GM19099 (cell line): ENCODE data around the gene SEMA3G.

Source experiments
- POLR2A ChIP-seq: IDR thresholded peaks from 3 replicates; pipeline ENCODE4 v1.6.1; 2011; ENCODE audit warnings: low read depth; ENCODE audit not compliant: insufficient read length; ENCODE audit errors: extremely low read depth

Gene SEMA3G

DNA sequence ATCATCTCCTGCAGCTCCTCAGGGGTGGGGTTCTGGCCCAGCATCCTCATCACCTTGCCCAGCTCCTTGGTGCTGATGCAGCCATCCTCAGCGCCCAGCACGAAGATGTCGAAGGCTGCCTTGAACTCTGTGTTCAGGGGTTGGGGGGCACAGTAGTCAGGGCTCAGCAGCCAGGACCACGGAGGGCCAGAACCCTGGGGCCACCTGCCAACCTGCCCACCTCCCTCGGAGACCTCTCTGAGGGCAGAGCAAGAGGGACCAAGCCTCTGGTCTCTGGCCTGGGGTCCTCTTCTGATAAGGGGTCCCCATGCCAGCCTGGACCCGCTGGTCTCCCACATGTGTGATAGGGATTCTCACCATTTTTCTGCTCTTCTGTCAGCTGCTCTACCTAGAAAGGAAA is 7.2 kb upstream of the SEMA3G start:
- TF ChIP-seq POLR2A: no peak

DNA sequence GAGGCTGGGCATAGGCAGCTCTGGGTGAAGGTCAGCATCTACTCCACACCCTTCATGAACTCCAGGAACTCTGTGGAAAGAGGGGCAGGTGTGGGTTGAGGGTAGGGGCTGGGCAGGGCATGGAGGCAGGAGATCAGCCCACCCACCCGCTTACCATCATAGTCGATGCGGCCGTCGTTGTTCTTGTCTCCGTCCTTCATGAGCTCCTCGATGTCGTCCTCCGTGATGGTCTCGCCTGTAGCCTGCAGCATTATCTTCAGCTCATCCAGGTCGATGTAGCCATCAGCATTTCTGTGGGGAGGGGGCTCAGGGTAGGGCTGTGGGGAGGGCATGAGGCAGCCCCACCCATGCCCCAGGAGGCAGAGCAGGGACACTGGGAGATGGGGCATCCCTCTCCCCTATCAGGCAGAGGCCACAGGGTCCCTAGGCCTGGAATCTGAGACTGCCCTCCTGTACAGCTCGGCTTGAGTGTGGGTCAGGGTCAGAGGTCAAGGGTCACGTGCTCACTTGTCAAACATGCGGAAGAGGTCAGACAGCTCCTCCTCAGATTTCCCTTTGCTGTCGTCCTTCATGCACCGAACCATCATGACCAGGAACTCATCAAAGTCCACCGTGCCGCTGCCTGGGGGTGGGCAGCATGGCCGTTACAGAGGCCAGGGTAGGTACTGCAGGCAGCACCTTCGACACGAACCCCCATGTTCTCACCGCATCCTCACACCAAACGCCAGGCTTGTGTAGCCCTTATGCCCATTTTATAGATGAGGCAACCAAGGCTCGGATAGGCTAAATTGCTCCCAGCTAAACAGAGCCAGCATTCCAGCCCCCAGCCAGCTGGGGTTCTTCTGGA is 6.6 kb upstream of the SEMA3G start:
- no peak for TF ChIP-seq POLR2A

GRCh38 chr3:52450489-52451236 is 5.8 kb upstream of the SEMA3G start:
- TF ChIP-seq POLR2A: no peak

DNA sequence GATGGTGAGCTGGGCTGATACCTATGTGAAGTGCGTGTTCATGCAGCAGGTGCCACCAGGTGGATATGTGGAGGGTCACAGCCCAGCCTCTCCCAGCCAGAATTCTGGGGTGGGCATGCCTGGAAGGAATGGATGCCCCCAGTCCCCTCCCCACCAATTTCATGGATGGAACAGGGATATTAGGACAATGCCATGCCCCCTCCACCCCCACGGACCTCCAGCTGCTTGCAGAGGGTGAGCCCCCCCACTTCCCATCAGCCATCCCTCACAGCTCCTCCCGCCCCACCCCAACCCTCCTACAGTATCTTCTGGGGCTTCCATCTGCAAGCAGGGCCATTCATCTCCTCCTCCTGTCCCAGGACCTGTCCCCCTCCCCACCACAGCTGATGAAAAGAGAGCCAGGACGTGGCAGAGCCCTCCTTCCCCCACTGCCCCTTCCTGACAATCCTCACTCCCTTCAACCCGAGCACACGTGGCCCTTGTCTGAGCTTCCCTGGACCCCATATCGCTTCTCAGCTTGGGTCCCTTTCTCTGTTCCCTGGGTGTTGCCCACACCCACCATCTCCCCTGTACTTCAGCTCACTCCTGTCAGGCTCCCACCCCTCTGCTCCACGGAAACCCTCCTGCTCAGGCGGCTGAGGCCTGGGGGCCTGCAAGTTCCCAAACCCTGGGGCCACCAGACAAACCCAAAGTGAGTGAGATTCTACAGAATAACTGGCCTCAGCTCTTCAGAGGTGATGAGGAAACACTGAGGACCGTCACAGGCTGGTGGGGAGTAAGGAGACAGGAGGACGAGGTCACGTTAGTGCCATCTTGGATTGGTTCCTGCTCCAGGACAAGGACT is 2.8 kb upstream of the SEMA3G start:
- no peak for TF ChIP-seq POLR2A

GRCh38 chr3:52446631-52447511 is 2.0 kb upstream of the SEMA3G start:
- TF ChIP-seq POLR2A: no peak

DNA sequence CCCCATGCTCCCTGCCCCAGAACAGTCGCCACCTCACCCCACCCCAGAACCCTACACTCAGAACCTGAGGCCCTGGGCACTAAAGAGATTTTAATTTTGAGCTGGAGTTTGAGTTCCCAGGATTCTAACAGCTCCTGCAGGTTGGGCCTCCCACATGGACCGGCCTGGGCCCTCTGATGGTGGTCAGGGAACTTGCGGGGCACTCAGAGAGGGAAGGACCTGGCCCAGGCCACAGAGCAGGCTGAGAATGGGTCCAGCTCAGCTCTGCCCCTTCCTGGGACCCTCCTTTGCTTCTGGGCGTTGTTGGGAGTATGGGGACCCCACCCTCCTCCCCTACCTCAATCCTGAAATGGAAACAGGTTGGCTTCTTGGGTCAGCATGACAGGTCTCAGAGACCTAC is 1.1 kb upstream of the SEMA3G start:
- TF ChIP-seq POLR2A: no peak

GRCh38 chr3:52443791-52444687 is 864 bp downstream of the SEMA3G start:
- no peak for TF ChIP-seq POLR2A

GRCh38 chr3:52443268-52443610 is 1.7 kb downstream of the SEMA3G start:
- TF ChIP-seq POLR2A: no peak

DNA sequence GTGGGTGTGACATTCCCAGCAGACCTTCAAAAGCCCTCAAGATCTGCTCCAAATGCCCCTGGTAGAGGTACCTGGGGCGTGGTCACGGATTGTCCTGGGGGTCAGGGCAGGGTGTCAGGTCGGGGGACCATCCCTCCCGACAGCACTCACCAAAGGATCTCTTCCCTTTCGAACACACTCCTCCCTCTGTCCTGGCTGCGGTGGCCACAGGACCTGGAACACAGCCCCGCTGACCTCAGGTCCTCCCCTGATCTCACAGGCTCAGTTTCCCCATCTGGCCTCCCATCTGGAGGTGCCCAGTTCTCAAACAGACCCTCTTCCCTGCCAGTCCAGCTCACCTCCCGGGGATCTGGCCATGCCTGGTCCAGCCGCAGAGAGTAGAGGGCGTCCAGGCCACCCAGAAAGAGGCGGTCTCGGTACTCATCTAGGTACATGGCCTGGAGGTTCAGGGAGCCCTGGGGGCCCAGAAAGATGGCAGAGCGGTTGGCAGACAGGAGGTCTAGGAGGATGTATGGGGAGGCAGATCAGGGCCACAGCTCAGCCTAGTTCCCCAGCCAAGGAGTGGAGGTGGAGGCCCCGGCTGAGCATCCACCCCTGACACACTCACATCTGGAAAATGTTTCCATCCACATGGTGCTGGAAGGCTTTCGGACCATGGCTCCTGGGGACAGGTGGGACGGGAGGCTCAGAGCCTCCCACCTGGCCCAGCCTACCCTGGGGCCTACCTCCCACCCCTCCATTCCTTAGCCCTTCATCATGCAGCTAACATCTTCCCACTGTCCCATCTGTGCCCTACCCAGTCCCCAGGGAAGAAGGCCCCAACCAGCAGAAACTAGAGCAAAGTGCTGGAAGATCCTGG is 2.3 kb downstream of the SEMA3G start:
- no peak for TF ChIP-seq POLR2A

- no peak for TF ChIP-seq POLR2A
Observed at GRCh38 chr3:52441772-52442332, 3.1 kb downstream of the SEMA3G start.

- no peak for TF ChIP-seq POLR2A
Observed at GRCh38 chr3:52441091-52441771, 3.7 kb downstream of the SEMA3G start.

DNA sequence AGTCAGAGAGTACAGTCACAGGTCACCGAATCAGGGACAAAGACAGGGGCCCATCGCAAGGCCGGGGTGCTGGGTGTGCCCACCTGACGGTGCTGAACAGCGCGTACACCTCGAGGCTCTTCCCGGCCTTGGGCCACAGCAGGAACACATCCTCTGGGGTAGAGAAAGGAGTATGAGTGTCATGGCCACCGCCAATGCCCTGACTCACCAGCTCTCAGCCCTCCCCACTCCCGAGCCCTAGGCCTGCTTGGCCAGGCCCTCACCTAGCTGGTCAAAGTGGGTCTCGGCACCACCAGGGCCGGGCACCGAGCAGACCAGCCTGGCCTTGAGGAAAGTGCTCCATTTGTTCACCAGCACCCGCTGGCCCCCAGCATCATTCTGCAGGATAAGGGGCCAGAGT is 4.2 kb downstream of the SEMA3G start:
- TF ChIP-seq POLR2A: no peak
